ENCODE measurements around the gene CCDC127.

- no peak for TF ChIP-seq EZH2 (IDR thresholded peaks at IDR 0.05; ENCODE audit: low read depth)
- TF ChIP-seq CTCF (conservative IDR thresholded peaks at IDR 0.05), result no peak
Observed at GRCh38 chr5:187617-188451, 30.1 kb downstream of the CCDC127 start.

Data from PC-9 (cell line).